A549 treated with DMSO at 1 μM for 4 hours (cell line): ENCODE results near the gene RHCG. TPM values are rescaled to one million over a fixed set of nuclear protein-coding genes. Genes with fewer than 3 reads are reported as not detected.

Source experiments
- total RNA-seq: library from RNA; stranded (reverse); fragments of 200-300 nt; extraction: Qiagen RNA extraction; gene quantifications from 5 replicates; pipeline ENCODE4 v1.2.3, GENCODE V29; 2022; ENCODE audit warnings: low read depth

The RHCG gene
- 33.6 to 42.7 TPM (median 35.6 TPM) in 5 replicates for total RNA-seq

GRCh38 chr15:89496155-89497098 is at the start of gene RHCG:
Gene RHCG, minus strand, starts transcription at chr15:89496583. Its CDS starts 39 bp downstream, at chr15:89496544.

Other genes with a start within 250 kb of the RHCG start
- gene POLG, start 161.8 kb downstream of the RHCG start, total RNA-seq, result 45.6 to 54.7 TPM (median 53.7 TPM) in 5 replicates
- 12.9 to 16.4 TPM (median 14.2 TPM) in 5 replicates for gene TICRR, start 78.9 kb upstream of the RHCG start, total RNA-seq
- gene KIF7, start 158.9 kb upstream of the RHCG start, total RNA-seq, result 3.9 to 4.9 TPM (median 4.3 TPM) in 5 replicates
- 0.05 to 0.17 TPM (median 0.08 TPM) in 4 of 5 replicates, not detected in the other for gene PLIN1, start 182.8 kb upstream of the RHCG start, total RNA-seq
- gene PEX11A, start 194.2 kb upstream of the RHCG start, total RNA-seq, result 5.9 to 7.3 TPM (median 6.6 TPM) in 5 replicates
- gene WDR93, start 194.2 kb upstream of the RHCG start, total RNA-seq, result 0.13 to 0.21 TPM (median 0.19 TPM) in 5 replicates